DND-41 (cell line): ENCODE measurements around the gene SLC45A1.

Experiments used
- ATAC-seq: fragments of 200-7000 bp; cut with Tn5 transposase; 3 replicates; pipeline ENCODE4 v1.9.1; 2021; ENCODE audit warnings: low read depth; ENCODE audit not compliant: insufficient read depth
- DNase-seq: peaks from one replicate; pipeline ENCODE4 v3.0.0-alpha.2; 2020
- H2AFZ ChIP-seq: 2 replicates; pipeline ENCODE4 v1.6.0; 2012; ENCODE audit warnings: low read depth, low read length
- H3K27ac ChIP-seq: 2 replicates; pipeline ENCODE4 v1.5.1; 2012; ENCODE audit warnings: low read length, inconsistent platforms
- H3K27me3 ChIP-seq: fragments of 200-600 bp; sonication (generic); 2 replicates; pipeline ENCODE4 v1.6.0; 2012; ENCODE audit warnings: low read length, mild to moderate bottlenecking, inconsistent platforms; ENCODE audit not compliant: insufficient read depth, poor library complexity
- H3K36me3 ChIP-seq: 2 replicates; pipeline ENCODE4 v1.5.1; 2012; ENCODE audit warnings: low read length, inconsistent platforms; ENCODE audit not compliant: insufficient read depth
- H3K4me1 ChIP-seq: 2 replicates; pipeline ENCODE4 v1.5.1; 2012; ENCODE audit warnings: mild to moderate bottlenecking, low read length; ENCODE audit not compliant: insufficient read depth
- H3K4me2 ChIP-seq: 2 replicates; pipeline ENCODE4 v1.6.0; 2012; ENCODE audit warnings: mild to moderate bottlenecking, moderate library complexity, low read length, inconsistent platforms; ENCODE audit not compliant: insufficient read depth
- H3K4me3 ChIP-seq, 2 experiments: fragments of 200-600 bp in 1 of 2; shearing (Covaris generic) in 1 of 2; 2 replicates each; pipeline ENCODE4 v1.5.1; 2012 to 2016; ENCODE audit warnings: inconsistent platforms in 2 of 2, low read length in 2 of 2, mild to moderate bottlenecking in 2 of 2, low read depth in 1 of 2, moderate library complexity in 1 of 2
- H3K79me2 ChIP-seq: 2 replicates; pipeline ENCODE4 v1.6.0; 2012; ENCODE audit warnings: low read length, inconsistent platforms; ENCODE audit not compliant: insufficient read depth
- H3K9ac ChIP-seq: 2 replicates; pipeline ENCODE4 v1.6.0; 2012; ENCODE audit warnings: low read depth, mild to moderate bottlenecking, inconsistent platforms, low read length, moderate library complexity
- H3K9me3 ChIP-seq: 2 replicates; pipeline ENCODE4 v1.5.1; 2012; ENCODE audit warnings: low read length, moderate library complexity, mild to moderate bottlenecking, inconsistent platforms; ENCODE audit not compliant: insufficient read depth, severe bottlenecking
- H4K20me1 ChIP-seq: 2 replicates; pipeline ENCODE4 v1.6.0; 2012; ENCODE audit warnings: low read length; ENCODE audit not compliant: insufficient read depth
- EZH2 ChIP-seq: IDR thresholded peaks from 3 replicates; pipeline ENCODE4 v1.6.1; 2012; ENCODE audit warnings: borderline replicate concordance, low read depth, mild to moderate bottlenecking, moderate library complexity, low read length, inconsistent platforms; ENCODE audit not compliant: severe bottlenecking
- TF ChIP-seq, protein P1 (sequence below): IDR thresholded peaks from 2 replicates; pipeline ENCODE4 v1.5.1; 2012; ENCODE audit warnings: borderline replicate concordance, low read length, moderate library complexity, mild to moderate bottlenecking; ENCODE audit not compliant: poor library complexity, severe bottlenecking; ENCODE audit errors: extremely low read depth

The SLC45A1 gene

DNA sequence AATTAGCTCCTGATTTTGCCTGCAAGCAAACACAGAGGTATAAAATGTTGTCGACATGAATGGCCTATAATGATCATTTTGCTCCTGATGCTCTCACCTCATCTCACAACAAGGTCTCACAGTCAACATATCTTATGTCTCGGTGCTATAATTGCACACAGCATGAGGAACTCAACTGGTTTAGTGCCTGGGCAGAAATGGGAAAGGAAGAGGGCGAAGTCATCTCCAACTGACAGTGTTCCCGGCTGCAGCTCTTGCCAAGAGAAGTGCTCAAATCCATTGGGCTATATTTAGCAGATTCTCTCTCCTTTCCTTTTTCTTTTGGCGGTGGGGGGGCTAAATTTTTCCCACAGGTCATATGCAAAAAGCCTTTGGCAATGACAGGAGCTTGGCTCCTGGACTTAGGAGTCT, 53.0 kb downstream of the SLC45A1 start:
- no peak overlapping the region for H3K4me2 ChIP-seq
- no peaks in the 10 kb centered on the region for H3K27me3 ChIP-seq
- no peak overlapping the region for H3K27ac ChIP-seq
- peaks cover 34% of the 10 kb centered on the region for H4K20me1 ChIP-seq
- no peak overlapping the region for H2AFZ ChIP-seq
- no peaks in the 10 kb centered on the region for H3K9me3 ChIP-seq
- no peak for TF ChIP-seq EZH2
- TF ChIP-seq, protein P1, sequence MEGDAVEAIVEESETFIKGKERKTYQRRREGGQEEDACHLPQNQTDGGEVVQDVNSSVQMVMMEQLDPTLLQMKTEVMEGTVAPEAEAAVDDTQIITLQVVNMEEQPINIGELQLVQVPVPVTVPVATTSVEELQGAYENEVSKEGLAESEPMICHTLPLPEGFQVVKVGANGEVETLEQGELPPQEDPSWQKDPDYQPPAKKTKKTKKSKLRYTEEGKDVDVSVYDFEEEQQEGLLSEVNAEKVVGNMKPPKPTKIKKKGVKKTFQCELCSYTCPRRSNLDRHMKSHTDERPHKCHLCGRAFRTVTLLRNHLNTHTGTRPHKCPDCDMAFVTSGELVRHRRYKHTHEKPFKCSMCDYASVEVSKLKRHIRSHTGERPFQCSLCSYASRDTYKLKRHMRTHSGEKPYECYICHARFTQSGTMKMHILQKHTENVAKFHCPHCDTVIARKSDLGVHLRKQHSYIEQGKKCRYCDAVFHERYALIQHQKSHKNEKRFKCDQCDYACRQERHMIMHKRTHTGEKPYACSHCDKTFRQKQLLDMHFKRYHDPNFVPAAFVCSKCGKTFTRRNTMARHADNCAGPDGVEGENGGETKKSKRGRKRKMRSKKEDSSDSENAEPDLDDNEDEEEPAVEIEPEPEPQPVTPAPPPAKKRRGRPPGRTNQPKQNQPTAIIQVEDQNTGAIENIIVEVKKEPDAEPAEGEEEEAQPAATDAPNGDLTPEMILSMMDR, result no peak
- 0 out of 2 replicates have a peak, but pooled peaks cover 6% of the 10 kb centered on the region for H3K36me3 ChIP-seq
- no peak for DNase-seq
- H3K4me1 ChIP-seq, result no peaks in the 10 kb centered on the region
- no peak for ATAC-seq
- H3K4me3 ChIP-seq, result no peak overlapping the region
- H3K79me2 ChIP-seq, result 0 out of 2 replicates have a peak, but pooled peaks cover 5% of the 10 kb centered on the region
- no peak overlapping the region for H3K9ac ChIP-seq

DNA sequence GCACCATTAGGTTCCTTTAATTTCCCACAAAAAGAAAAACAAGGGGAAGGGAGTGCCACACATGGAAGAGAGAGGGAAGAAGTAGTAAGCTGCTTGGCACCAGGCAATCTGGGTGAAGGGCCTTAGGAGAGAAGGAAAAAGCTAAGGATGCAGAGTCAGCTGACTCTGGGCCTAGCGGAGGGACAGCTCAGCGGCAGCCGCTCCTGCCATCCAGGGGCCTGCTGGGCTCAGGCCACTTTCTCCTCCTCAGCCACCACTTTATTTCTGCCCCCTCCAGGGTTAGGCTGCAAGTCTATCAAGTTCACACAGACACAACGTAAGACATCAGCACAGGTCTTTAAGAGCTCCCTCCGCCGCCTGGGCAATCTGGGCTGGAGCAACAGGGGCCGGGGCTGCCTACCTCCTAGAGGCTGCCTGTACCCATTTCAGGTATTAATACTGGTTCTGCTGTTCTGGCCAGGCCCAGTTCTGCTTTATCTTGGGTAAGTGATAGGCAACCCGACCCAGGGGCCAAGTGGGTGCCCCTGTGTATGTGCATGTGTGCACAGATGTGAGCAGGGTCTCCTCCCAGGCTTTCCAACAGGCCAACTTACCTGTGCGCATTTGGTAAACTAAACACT, 53.6 kb downstream of the SLC45A1 start:
- ATAC-seq (no peak), DNase-seq (no peak)
- Histone ChIP-seq H3K9me3 (no peaks in the 10 kb centered on the region), H3K4me1 (no peaks in the 10 kb centered on the region), H3K36me3 (no peaks in the 10 kb centered on the region), H2AFZ (no peak overlapping the region), H4K20me1 (peaks cover 32% of the 10 kb centered on the region), H3K79me2 (0 out of 2 replicates have a peak, but pooled peaks cover 5% of the 10 kb centered on the region), H3K4me2 (no peak overlapping the region), H3K9ac (no peak overlapping the region), H3K4me3 (no peak overlapping the region), H3K27ac (no peak overlapping the region), H3K27me3 (no peaks in the 10 kb centered on the region)
- no peak for TF ChIP-seq EZH2
- TF ChIP-seq, protein P1, result no peak

DNA sequence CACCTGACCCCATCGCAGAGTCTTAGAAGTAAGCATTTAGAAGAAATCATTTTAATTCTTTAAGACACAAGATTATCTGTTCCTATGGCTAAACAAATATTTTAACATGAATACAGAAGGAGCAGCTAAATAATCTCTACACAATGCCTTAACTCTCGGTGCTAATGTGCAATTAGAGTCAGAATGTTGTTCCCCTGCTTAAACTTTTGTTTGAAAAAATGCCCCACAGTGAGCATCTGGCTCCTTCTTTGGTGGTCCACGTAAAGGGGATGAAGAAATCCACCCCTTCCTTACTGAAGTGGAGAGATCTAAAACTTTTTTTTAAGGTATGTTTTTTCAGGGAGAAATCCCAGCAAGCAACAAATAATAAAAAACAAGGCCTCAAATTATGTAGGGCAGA, 55.2 kb downstream of the SLC45A1 start:
- Histone ChIP-seq H3K9ac (no peak overlapping the region), H4K20me1 (peaks cover 26% of the 10 kb centered on the region), H3K27me3 (no peaks in the 10 kb centered on the region), H3K9me3 (no peaks in the 10 kb centered on the region), H3K27ac (no peak overlapping the region), H2AFZ (no peak overlapping the region), H3K4me1 (no peaks in the 10 kb centered on the region), H3K79me2 (0 out of 2 replicates have a peak, but pooled peaks cover 3% of the 10 kb centered on the region), H3K4me3 (no peak overlapping the region), H3K4me2 (no peak overlapping the region), H3K36me3 (no peaks in the 10 kb centered on the region)
- no peak for ATAC-seq
- no peak for TF ChIP-seq EZH2
- TF ChIP-seq, protein P1, result no peak
- no peak for DNase-seq
